CD4-positive, alpha-beta T cell treated with Interleukin-1 beta for 1 hour (primary cell): ENCODE results near the gene ZNF792.
"Not testable (repeated sequence)": the region's sequence is repeated elsewhere in the genome, so short reads cannot be mapped to it uniquely, and the experiment has no call there.

ENCODE experiments used
- DNase-seq, 2 donors: peaks; one replicate each; pipeline ENCODE4 v3.0.0-alpha.2; 2020 to 2022

ZNF792 gene

GRCh38 chr19:34963573-34964406 lies at the start of gene ZNF792:
TSS of gene ZNF792 (minus strand) at chr19:34964229. CDS start at chr19:34963662, 567 bp downstream.
- peak; percentile 29 to 47 for DNase-seq

DNA sequence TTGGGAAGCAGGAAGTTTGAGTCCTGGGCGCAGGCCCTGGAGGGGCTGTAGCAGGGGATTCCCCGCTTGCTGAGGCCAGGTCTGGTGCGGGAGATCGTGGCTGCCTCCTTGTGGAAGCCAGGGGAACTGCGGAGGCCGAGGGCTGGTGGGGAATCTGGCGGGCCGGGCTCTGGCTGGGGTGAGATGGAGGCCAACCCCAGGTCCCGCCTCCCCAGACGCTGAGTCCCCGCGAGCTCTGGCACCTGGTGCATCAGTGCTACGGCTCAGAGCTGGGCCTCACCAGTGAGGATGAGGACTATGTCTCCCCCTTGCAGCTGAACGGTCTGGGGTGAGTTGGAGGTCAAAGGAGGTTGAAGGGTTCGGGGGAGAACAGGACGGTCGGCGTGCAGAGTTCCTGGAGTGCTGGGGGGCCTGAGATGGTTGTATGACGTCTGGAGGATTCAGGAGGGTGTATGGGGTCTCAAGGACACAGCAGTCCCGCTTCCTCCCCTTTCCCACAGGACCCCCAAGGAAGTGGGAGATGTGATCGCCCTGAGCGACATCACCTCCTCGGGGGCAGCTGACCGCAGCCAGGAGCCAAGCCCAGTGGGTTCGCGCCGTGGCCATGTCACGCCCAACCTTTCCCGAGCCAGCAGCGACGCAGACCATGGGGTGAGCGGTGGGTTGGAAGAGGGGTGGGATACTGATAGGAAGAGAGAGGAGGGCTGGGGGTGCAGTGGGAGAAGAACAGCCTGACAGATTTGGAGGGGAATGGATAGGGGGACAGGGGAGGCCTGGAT lies 49.2 kb upstream of the ZNF792 start:
- peak; percentile 83 to 86 for DNase-seq

- DNase-seq = peak; percentile 27 to 34
These were observed 48.0 kb upstream of the ZNF792 start for GRCh38 chr19:35011737-35012682.

DNA sequence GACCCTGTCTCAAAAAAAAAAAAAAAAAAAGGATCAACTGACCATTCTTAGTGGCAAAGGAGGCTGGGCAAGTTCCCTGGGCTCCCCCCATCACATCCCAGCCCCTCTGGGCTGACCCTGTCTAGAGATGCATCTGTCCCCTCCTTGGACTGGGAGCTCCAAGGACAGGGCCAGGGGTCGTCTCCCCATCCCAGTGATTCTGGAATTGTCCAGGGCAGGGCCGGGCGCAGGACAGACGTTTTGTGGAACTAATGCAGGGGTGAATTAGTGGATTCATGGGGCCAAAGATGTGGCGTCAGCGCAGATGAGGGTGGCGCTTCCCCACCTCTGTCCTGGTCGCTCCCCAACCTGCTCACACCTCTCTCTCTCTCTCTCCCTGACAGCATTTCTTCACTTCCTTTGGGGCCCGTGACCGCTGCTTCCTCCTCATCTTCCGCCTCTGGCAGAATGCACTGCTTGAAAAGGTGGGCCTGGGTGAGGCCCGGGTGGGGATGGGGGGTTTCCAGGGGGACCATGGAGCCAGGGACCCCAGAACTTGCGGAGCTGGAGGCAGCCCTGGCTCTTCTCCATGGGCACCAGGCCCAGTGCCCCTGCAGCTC lies 47.2 kb upstream of the ZNF792 start:
- peak; percentile 33 to 49 for DNase-seq

- no peak for DNase-seq
These were observed 45.7 kb upstream of the ZNF792 start for GRCh38 chr19:35009424-35010415.

GRCh38 chr19:35008891-35009341 lies 44.9 kb upstream of the ZNF792 start:
- DNase-seq = no peak

DNA sequence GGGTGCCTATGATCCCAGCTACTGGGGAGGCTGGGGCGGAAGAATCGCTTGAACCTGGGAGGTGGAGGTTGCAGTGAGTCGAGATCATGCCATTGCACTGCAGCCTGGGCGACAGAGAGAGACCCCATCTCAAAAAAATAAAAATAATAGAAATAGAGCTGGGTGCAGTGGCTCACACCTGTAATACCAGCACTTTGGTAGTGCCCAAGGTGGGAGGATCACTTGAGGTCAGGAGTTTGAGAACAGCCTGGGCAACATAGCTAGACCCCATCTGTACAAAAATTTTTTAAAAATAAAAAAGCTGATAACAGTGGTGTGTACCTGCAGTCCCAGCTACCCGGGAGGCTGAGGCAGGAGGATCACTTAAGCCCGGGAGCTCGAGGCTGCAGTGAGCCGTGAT lies 43.4 kb upstream of the ZNF792 start:
- DNase-seq = not testable (repeated sequence)

GRCh38 chr19:35006999-35007365 lies 43.0 kb upstream of the ZNF792 start:
- DNase-seq = no peak

DNA sequence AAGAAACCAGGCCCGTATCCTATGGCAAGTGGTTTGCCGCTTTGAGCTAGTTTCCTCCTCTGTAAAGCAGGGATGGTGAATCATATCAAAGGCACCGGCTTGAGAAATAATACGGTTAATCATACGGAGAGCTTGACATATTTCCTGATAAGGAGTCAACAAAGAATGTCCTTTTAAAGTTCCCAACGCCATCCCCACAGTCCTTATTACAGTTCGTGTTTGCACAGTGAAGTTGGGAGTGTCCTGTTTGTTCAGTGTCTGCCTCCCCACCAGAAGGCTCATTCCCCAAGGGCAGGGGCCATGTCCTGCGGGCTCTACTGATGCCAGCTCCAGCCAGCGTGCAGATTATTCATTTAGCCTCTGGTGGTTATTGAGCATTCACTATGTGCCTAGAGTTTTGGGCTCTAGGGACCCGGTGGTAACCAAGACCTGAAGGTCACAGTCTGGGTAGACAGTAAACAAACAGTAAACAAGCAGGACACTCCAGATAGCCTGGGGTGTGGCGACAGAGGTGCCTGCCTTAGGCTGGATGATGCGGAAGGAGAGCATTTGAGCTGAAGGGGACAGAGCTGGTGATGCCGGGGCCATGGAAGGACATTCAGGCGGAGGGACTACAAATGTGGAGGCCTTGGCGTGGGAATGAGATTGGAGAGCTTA lies 42.4 kb upstream of the ZNF792 start:
- no peak for DNase-seq

DNA sequence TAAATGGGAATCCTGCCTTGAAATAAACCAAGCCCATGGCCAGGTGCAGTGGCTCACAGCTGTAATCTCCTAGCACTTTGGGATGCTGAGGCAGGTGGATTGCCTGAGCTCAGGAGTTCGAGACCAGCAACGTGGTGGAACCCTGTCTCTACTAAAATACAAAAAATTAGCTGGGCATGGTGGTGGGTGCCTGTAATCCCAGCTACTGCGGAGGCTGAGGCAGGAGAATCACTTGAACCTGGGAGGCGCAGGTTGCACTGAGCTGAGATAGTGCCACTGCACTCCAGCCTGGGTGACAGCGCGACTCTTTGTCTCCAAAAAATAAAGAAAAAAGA lies 41.9 kb upstream of the ZNF792 start:
- not testable (repeated sequence) for DNase-seq

- DNase-seq = no peak
These were observed 41.4 kb upstream of the ZNF792 start for GRCh38 chr19:35005256-35005977.

DNA sequence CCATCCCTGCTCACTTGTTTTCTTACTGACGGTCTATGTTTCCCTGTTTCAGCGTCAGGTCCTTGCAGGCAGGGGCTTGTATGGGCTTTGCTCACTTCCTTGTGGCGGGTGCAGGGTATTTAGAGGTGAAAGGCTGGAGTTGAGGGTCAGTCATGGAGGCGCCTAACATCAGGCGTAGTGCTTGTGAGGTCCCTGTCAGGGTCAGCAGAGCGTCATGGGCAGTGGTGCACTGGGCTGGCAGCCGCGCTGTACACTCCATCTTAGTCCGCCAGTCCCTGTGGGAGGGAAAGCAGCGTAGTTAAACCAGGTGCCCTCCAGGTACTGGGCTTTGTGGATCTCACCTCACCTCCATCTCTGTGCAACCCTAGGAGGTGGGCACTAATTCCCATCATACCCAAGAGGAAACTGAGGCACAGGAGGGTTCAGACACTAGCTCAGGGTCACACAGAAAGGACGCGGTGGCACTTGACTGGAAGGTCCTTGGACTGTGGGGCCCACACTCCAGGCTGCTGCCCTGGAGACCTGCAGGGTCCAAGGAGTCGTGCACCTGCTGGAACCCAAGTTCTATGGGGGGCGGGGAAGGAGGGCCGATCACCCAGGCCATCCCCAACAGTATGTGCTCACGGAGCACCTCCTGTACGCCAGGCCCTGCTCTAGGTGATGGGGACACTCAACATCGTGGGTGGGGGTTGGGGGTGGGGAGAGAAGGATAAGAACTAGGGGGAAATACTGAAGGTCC lies 40.7 kb upstream of the ZNF792 start:
- DNase-seq = no peak

DNA sequence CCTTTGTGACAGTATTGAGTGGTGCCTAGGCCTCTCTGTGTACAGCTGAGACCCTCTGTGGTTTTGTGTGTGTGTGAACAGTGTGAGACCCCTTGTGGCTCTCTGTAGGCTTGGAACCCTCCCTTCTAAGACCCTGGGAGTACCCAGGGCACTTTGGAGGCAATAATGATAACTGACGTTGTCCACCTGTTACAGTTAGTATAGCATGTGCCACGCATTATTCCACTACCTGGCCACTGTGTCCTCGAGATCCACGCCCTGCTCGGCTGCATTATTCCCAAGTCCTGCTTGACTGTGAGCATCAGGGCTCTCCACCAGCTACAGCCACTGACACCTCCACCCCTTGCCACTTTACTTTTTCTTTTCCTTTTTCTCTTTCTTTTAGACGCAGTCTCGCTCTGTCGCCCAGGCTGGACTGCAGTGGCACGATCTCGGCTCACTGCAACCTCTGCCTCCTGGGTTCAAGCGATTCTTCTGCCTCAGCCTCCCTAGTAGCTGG lies 38.1 kb upstream of the ZNF792 start:
- no peak for DNase-seq

DNA sequence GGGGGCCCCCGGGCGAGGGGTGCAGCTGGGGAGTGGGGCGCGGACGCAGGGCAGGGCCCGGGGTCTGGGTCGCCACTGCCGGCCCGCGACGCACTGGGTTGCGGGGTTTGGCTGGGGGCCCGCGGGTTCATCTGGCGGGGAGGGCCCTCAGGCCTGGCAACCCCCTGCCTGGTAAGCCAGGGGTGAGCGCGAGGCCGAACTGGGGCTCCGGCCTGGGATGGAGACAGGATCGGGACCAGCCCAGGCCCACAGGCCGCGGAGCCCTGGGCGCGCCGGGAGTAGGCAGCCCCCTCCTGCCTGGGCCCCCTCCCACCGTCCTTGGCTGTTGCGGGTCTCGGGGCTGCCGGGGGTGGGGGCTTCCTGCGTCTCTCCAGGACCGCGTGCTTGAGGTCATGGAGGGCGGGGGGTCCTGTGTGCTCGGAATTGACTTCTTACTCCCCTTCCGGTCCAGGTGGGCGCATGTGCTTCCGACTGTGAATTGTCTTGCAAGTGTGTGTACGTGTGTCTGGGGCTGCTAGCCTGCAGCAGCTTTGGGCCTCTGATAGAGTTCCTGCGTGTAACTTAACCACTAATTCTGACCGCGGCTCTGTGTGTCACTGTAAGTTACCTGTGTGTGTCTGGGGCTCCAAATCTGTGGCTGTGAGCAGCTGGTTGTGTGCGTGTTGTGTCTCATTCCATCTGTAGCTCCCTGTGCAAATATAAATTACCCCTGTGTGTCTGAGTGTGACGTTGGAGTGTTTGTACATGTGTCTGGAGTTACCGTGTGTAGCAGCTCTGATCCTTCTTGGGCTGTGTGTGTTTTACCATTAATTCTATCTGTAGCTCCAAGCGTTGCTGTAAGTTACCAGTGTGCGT lies 36.8 kb upstream of the ZNF792 start:
- DNase-seq = peak; percentile 53 to 64

DNA sequence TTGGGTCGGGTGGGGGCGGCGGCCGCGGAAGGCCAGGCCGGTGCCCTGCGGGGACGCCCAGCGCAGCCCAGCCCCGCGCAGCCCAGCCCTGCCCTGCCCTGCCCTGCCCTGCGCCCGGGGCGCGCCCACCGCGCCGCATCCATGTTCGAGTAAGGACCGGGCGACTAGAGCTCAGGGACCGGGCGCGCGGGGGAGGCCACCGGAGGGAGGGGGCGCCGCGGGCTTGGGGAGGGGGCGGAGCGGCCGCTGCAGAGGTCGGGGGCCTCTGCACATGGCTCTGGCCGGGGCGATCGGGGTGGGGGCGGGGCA lies 36.3 kb upstream of the ZNF792 start:
- no peak for DNase-seq

GRCh38 chr19:34999498-35000337 lies 35.7 kb upstream of the ZNF792 start, which contains the start of gene GRAMD1A:
TSS of gene GRAMD1A (plus strand) at chr19:35000323. CDS start at chr19:35000479, 156 bp downstream.
- peak; percentile 78 to 80 for DNase-seq
